GM21723 (cell line): Measurements from ENCODE around the gene NTRK3.

Source experiments
- ATAC-seq: cut with Tn5 transposase; IDR thresholded peaks from one replicate; pipeline ENCODE4 v1.9.1; 2021; ENCODE audit warnings: mild to moderate bottlenecking, moderate library complexity; ENCODE audit not compliant: unreplicated experiment

NTRK3 gene

GRCh38 chr15:88188300-88188699, 68.2 kb downstream of the NTRK3 start:
- ATAC-seq = no peak

GRCh38 chr15:88187195-88187594, 69.3 kb downstream of the NTRK3 start:
- ATAC-seq = no peak

DNA sequence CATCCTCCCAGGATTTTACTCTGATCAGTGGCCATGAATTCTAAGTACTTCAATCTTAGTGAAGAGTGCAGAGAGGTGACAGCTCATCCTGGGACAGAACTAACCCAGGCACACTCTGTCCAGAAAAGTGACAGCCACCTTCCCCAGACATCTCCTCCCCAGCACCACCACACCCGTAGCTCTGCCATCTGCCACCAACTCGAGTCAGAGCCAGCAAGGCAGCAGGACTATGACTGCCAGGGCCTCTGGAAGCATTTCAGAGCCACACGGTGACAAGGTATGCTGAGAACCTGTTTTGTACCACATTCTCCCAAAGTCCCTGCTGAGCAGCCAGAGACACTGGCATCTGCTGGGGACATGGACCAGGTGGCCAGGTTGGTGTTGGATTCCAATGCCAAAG, 71.0 kb downstream of the NTRK3 start:
- no peak for ATAC-seq

GRCh38 chr15:88181613-88182012, 74.9 kb downstream of the NTRK3 start:
- no peak for ATAC-seq

GRCh38 chr15:88179562-88179961, 77.0 kb downstream of the NTRK3 start:
- ATAC-seq = peak; percentile 96

GRCh38 chr15:88178631-88179030, 77.9 kb downstream of the NTRK3 start:
- no peak for ATAC-seq

- no peak for ATAC-seq
These were observed 79.1 kb downstream of the NTRK3 start for GRCh38 chr15:88177451-88177850.

DNA sequence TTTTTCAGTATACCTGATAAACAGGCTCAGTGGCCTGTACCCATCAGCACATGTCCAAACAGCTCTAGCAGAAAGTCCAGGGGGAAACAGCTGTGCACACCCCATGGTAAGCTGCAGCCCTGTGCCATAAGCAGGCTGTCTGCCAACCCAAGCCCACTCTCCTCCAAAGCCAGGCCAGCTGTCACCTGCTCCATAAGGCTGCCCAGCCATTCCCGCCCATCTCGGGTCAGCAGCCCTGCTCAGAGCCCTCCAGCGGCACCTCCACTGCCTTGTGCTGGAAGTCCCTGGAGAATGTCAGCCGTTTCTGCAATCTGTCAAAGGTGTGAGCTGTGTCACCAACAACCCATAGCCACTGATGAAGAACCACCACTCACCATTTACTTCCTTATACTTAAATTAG, 82.0 kb downstream of the NTRK3 start:
- no peak for ATAC-seq

DNA sequence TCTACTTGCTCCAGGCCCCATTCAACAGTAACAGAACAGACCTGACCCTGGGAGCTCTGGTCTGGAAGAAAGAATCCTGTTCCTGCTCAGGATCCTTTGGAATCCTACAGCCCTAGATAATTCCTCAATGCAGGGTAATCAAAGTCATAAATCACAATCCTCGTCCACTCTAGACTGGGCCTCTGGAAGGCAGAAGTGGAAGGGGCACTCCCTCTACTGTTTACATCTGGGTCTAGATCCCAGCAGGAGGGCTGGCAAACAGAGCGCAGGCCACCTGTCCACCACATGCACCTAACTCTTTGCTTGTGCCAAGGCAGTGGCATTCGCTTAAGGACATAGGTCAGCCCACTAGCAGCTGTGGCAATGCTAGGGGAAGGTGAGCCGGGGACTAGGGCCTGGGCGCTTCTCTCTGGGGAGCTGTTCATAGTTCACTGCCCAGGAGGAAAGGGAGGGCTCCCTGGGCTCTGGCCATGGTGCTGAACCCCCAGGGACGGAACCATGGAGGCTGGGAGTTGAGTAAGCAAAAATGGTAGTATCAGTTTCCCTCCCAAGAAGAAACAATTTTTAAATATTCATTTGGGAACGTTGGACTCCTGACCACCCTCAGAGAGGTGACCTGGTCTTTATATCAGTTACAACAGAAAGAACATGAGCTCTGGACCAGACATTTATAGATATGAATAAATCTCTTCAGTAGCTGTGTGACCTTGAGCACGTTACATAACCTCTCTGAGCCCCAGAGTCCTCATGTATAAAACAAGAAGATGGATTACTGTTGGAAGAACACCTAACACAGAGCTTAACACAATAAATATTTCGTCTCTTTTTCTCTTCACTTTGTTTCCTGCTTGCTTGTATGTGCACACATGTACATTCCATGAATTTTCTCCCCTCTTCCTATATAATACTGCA, 90.2 kb downstream of the NTRK3 start:
- ATAC-seq = no peak

GRCh38 chr15:88161636-88162035, 94.9 kb downstream of the NTRK3 start:
- ATAC-seq = no peak

DNA sequence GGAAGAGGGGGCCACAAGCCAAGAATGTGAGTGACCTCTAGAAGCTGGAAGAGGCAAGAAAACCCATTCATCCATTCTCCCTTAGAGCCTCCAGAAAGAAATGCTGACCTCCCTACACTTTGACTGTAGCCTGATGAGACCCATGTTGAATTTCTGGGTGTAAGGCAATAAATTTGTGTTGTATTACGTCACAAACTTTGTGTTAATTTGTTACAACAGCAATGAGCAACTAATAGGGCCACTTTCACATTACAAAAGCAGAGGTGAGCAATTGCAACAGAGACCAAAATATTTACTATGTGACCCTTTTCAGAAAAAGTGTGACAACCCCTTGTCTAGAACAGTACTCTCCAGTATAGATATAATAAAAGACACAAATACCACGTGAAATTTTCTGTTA, 101.2 kb downstream of the NTRK3 start:
- ATAC-seq = no peak

DNA sequence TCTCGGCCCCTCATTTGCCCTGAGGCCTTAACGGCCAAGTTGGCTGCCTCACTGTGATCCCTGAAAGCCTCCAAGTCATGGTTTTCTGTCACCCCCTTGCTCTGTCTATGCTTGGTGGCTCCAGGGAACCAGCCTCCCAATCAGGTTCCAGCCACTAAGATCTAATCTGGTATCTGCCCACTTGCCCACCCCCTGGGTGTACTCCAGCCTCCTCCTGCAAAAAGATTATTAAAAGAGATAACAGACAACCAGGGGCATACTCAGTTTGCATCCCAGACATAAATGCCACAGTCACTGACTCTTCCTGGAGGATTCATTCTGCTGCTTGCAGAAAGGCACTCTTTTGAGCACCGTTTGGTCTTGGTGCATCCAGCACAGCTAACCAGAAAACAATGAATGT, 103.9 kb downstream of the NTRK3 start:
- no peak for ATAC-seq

DNA sequence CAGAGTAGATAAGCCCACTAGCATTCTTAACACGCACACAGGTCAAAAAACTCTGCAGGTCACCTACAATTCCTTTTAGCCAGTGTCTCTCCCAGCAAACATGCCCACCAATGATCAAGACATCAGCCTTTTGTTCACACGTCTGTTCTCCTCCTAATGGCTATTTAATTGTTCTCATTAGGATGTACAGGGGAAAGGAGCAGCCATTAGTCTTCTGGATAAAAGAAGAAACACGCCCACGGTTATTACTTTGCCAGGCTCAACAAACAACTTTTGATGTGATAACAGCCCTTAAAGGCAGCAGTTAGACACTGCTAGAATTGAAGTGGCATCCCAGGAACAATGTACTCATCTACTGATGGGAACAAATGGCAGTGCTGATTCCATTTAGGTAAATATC, 108.8 kb downstream of the NTRK3 start:
- ATAC-seq = no peak

DNA sequence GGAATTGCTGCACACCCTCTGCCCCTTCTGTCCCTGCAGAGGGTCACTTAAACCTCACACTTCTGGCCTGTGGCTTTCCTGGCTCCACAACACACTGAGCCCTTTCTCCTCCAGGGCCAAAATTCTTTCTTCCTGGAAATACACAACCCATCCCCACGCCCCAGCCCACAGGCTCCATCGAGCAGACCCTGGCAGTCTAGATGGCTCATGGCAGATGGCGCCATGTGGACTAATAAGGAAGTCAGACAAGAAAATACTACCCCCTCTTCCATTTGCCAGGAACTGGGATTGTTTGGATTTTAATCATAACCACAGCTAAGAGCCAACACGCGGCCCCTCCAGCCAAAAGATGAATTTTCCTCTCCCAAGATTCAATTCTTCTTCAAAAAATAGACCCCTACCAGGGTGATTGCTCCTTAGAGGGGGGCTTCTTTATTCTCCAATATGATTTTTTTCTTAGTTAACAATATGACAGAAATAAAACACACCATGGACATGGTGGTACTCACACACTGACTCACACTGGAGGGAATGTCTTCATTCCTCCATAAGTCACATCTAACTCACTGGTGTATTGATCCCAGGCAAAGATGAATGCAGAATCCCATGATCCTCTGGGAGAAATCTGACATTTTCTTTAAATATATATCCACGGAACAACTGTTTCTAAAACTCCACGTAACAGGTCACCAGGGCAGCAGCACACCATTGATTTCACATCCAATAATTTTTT, 111.5 kb downstream of the NTRK3 start:
- ATAC-seq = no peak

GRCh38 chr15:88142121-88142520, 114.4 kb downstream of the NTRK3 start:
- ATAC-seq = no peak

DNA sequence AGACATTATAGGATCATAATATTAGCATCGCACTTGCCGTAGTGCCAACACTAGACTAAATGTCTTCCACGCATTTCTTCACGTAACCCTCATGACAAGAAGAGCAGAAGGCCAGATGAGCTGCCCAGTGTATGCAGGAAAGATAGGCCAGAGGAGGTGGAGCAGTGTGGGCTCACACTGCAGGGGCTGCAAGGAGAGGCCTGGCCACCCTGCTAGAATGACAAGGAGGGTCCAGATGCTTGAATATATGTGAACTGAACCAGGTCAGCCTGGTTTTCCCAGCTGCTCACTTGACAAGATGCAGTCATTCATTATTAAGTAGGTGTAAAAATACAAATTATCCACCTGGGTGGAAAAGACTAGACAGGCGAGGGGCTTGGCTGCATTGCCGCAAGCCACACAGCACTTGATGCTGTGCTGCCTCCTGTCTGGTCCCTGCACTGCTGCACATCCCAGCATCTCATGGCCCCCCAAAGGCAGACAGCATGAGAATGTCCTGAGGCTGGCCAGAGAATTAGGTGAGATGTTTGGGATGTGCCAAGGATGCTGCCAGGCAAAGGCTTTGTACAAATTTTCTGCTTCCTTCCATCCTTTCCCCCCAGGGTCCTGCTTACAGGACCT, 115.2 kb downstream of the NTRK3 start:
- ATAC-seq = no peak

DNA sequence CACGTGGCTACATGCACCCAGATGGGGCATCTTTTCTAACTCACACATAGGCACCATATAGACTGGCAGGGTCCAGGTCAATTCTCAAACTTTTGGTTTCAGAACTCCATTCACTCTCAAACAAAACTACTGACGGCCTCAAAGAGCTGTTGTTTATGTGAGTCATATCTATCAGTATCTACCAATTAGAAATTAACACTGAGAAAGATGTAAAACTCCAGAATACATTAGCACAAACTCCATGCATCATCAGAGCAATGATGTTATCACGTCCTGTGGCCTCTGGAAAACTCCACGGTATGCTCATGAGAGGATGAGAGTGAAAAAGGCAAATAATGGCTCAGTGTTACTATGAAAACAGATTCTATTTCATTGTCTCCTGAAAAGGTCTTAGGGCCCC, 116.1 kb downstream of the NTRK3 start:
- ATAC-seq = no peak

GRCh38 chr15:88139936-88140335, 116.6 kb downstream of the NTRK3 start:
- ATAC-seq = no peak

GRCh38 chr15:88133795-88134194, 122.7 kb downstream of the NTRK3 start:
- no peak for ATAC-seq

DNA sequence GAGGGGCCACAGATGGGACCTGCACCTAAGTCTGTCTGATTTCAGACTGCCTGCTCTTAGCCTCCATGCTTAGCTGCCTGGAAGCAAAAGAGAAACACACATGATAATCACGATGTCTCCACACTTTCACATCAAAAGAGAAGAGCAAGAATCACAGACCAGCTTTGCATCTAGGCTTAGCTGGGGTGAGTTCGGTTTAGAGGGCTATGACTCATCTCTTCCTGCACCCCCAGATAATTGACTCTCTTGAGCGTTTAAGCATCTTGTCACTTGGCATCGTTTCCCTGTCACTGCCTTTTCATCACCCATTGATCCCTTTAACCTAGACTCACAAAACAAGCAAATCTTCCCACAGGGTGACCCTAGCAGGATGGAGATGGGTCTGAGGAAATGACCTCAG, 124.0 kb downstream of the NTRK3 start:
- no peak for ATAC-seq

DNA sequence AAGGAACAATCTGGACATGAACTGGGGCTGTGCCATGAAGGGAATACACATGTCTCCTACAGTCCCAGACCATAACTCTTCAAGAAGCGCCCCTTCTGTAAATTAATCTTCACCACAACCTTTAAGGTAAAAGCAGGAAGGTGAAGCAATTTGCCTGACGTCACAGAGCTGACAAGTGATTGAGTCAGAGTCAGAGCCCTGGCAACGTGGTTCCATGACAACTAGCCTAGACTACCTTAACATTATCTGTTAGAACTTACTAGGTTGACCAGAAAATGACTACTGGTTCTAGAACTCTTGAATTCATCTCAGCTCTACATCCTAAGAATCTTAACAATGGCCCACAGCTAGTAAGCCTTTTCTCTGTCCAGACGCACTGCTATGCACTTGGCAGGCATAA, 124.6 kb downstream of the NTRK3 start:
- ATAC-seq = no peak

- ATAC-seq = no peak
These were observed 129.1 kb downstream of the NTRK3 start for GRCh38 chr15:88127432-88127790.
